Adipose tissue (tissue), 3 donors: ENCODE results near the gene KCNIP3. TPM values are rescaled to one million over a fixed set of nuclear protein-coding genes. Genes with fewer than 3 reads are reported as not detected.

ENCODE experiments used
- H3K27ac ChIP-seq: one replicate; pipeline ENCODE4 v1.5.1; 2013; ENCODE audit warnings: low read depth, low read length
- WGBS, 3 donors: extraction: QIAGEN DNeasy Blood & Tissue Kit; methylation state at CpG; one replicate each; pipeline ENCODE4 v1.1.7; 2013; 5-methylcytosine and 5-hydroxymethylcytosine counted together
- polyA plus RNA-seq, 3 donors: library from polyadenylated mRNA; stranded (reverse); fragments of 200-250 nt; gene quantifications; one replicate each; pipeline ENCODE4 v1.2.3, GENCODE V29; 2013
- donor health status: healthy with polysubstance abuse.
- donor health status: Bipolar disorder and iron deficiency.
- donor health status: healthy.

KCNIP3 gene
- polyA plus RNA-seq, 3 donors = 2.4 to 14.1 (median 5.1) TPM

DNA sequence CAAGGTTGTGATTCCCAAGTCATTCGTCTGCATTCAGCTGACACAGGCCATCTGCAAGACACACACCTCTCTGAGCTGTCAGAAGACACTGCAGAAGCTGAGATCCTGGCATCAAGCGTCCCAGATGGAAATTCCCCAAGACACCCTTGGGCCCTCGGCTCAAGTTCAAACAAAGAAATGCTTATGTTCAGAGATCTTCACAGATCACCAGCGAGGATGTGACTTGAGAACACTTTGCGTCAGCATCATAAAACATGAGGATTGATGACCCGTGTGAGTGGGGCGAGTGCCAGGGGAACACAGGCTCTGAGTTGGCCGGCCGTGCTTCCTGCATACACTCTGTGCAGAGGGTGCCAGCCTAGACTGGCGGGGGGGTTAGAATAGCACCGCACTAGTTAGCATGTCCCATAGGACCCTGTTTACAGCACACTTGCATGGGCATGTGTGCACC, 36.8 kb downstream of the KCNIP3 start:
- 51 to 76% (median 64%) methylated on average over 11 of the region's 11 CpGs for WGBS, 3 donors
- H3K27ac ChIP-seq = no peak overlapping the region

DNA sequence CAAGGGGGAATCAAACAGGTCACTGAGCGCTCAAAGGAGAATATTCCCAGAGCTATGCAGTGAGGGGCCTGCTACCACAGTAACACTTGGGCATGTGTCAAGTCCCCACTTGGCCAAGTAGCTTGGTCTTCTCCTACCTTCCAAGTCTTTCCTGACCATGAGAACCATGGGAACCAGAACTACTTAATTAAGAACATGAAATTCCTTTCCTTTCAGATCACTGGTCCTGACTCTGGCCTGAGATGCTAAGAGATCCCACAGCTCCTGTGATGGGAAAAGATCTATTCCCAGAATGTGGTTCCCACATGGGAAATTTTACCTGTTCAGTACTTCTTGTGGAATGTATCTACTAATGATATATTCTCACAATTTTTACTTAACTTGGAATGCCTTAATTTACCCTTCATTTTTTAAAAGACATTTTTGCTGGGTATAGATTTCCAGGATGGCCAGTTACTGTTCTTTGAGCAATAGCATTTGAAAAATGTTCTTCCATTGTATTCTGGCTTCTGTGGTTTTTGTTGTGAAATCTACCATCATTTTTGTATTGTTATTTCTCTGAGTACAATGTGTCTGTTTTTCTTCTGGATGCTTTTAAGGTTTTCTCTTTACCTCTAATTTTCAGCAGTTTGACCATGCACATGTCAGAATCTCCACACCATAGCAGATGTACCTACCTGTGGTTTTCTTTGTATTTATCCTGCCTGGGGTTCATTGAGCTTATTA, 37.9 kb downstream of the KCNIP3 start:
- H3K27ac ChIP-seq = no peak overlapping the region
- WGBS, 3 donors = 97 to 100% (median 100%) methylated on average over 1 of the region's 1 CpG

DNA sequence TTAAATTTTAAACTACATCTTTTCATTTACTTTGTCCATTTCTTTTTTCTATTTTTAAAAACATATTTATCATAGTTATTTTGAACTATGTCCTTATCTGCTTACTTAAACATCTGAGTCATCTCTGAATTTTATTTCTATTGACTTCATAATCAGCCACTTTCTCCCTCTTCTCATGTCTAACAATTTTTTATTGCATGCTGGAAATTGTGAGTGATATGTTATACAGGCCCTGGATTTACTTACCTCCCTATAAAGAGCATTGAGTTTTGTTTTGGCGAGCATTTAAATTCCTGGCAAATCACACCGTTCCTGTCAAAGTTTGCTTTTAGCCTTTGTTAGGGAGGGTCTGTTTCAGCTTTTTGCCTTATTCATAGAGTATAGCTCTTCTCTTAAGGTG, 39.3 kb downstream of the KCNIP3 start:
- WGBS, 3 donors = 61 to 72% (median 63%) methylated on average over 2 of the region's 2 CpGs

DNA sequence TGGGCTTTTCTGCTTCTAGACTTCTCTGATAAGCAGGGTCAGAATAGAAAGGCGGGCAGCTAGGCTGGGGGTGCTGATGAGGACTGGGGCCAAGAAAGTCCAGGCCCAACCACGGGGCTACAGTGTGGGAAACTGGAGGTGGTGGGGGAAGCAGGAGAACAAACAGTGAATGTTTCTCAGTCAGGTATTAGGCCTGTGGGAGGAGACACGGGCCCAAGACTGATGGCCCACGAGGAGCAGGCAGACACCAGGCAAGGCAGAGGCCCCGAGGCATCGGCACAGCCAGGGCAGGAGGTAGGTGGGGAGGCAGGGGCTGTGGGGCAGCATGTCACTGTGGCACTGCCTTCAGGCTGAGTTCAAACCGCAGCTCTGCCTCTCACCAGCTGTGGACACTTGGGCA, 40.7 kb downstream of the KCNIP3 start:
- H3K27ac ChIP-seq = no peak overlapping the region
- WGBS, 3 donors = 70 to 79% (median 76%) methylated on average over 7 of the region's 7 CpGs

More for the DNA sequence above, 39.3 kb downstream of the KCNIP3 start:
- H3K27ac ChIP-seq = no peak overlapping the region

DNA sequence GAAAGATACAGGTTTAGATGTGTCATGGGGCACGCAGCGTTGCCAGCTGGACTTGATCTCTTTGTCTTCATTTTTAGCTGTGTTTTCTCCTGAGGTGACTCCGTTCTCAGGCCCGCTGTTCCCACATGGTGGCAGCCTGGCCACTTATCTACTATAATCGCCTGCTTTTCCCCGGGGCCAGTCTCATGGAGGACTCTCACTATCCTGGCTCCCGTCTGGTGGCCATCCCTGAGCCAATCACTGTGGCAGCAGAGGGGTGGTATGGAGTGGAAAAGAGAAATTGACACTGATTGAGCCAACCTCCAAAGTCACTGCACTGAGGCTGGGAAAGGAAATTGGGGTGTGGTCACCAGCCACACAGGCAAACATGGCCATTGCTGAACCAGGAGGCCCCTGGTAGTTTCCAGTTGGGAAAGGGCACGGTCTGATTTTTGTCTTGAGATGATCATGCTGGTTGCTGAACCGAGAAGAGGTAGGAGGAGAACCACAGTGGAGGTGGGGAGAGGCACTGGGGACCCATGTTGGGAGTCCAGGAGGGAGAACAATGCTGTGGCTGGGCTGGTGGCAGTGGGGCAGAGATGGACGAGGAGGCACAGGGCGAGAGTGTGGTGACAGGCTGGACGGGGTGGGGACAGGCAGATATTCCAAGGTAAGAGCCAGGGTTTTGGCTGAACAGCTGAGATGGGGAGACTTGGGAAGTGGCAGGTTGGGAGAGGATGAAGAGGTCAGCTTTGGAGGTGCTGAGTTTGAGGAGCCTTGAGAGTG, 45.6 kb downstream of the KCNIP3 start:
- WGBS, 3 donors = 84 to 88% (median 84%) methylated on average over 12 of the region's 12 CpGs
- H3K27ac ChIP-seq = no peak overlapping the region

DNA sequence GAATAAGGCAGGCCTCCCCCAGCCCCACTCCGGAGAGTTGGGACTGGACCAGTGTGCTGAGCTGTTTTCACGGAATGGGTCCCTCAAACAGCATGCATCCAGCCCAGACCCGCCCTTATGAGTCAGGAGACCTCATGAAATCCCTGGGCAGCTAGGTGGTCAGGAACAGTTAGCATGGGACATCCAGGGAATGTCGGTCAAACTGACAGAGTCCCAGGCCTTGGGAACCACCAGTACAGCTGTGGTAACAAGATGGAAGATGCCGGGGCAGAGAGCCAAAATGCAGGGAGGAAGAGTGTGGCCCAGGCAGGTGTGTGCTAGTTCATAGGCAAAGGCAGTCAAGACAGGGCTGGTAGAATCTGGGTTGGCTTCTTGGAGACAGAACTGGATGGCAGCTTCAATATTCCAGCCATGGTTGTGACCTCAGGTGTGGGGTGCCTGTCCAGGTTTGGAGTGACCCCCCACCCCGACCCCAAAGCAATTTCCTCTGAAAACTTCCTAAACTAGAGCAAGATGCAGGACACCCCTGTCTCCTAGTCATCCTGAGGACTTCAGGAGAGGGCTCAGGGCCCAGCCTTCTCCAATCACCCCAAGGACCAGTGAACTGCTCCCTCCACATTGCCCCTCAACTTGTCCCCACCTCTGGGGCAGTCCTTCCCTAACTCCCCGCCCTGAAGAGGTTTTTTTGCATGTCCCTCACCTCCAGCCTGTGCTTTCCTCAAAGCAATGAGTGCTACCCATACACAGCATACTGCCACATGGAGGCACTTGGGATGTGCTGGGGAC, 46.5 kb downstream of the KCNIP3 start:
- WGBS, 3 donors = 84 to 89% (median 88%) methylated on average over 7 of the region's 7 CpGs

DNA sequence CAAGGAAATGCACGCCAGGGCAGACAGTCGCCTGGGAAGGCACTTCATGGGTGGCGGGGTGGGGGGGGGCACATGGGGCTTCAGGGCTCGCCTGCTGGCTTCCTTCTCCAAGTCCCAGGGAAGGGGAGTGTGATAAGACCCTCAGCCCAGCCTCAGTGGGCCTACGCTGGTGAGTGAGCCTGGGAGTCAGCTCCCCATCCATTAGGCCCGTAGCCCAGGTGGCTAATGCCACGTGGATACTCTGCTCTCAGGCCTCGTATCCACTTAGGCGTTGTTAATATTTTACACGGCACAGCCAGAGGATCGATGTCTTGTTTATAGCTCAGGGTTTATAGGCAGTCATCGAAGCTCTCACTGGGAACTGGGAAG, 47.1 kb downstream of the KCNIP3 start:
- H3K27ac ChIP-seq = no peak overlapping the region
- 70 to 88% (median 83%) methylated on average over 12 of the region's 12 CpGs for whole genome bisulfite sequencing, 3 donors

More for the DNA sequence above, 46.5 kb downstream of the KCNIP3 start:
- no peak overlapping the region for H3K27ac ChIP-seq

DNA sequence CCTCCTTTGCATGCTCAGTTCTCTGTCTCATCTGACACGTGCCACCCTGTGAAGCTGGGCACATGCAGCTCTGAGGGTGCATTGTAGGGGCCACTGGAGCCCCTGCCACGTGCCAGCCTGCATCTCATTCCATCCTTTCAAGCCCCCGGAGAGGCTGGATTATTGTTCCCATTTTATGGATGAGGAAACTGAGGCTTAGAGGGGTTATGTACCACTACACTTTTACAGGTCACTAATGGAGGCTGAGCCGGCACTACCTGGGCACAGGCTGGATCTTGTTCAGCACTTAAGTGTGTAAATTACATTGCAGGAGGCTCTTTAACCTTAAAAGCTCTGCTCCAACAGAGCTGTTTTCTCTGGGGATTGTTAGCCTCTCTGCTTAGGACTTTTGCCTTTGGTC, 47.5 kb downstream of the KCNIP3 start:
- no peak overlapping the region for H3K27ac ChIP-seq
- WGBS, 3 donors = 90 to 96% (median 95%) methylated on average over 4 of the region's 4 CpGs

DNA sequence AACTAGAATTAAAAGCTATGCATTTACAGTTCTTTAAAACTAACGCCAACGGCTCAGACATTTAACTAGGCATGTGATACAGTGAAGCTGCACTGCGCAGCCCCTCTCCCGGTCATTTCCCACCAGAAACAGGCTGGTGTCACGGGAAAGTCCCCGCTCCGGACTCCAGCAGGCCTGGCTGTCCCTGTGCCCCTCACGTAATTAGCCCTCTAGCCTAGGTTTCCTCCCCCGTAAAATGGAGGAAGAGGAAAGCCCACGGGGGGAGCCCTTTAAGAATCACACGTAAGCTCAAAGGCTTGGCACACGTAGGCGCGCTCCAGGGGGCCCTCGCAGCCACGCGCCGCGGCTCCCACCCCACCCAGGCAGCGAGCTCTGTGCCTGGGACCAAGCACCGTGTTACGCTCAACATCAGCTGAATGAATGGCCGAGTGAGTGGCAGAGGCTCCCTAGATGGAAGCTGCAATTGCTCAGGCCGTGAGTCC, 48.0 kb downstream of the KCNIP3 start:
- H3K27ac ChIP-seq = no peak overlapping the region
- WGBS, 3 donors = 12 to 18% (median 14%) methylated on average over 24 of the region's 24 CpGs

DNA sequence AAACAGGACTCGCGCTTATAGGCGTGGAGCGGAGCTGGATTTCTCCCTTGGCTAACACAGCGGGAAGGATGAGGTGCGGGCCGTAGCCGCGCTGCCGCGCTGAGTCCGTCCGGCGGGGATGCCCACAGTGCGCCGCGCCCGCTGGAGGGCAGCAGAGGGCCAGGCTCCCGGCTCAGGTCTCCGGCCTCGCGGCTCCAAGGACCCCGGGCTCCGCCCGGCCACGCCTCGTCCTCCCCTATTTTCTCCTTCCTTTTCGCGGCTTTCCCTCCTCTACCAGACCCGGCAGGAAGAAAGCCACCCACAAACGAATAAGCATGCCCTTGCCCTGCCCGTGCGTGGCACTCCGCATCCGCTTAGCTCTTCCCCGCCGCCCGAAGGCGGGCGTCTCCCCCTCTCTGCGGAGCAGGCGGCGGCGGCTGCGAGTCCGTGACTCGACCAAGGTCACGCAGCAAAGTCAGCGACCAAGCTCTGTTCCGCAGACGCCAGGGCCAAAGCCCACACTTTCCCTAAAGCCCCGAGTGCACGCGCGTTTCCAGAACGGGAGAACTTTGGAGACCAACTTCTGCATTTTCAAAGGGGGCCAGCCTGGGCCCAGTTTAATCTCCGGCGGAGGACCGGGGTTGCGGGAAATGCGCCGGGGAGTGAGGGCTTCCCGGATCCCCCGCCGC, 48.5 kb downstream of the KCNIP3 start:
- 1% methylated on average over 61 to 65 of the region's 65 CpGs for WGBS, 3 donors
- no peak overlapping the region for H3K27ac ChIP-seq

DNA sequence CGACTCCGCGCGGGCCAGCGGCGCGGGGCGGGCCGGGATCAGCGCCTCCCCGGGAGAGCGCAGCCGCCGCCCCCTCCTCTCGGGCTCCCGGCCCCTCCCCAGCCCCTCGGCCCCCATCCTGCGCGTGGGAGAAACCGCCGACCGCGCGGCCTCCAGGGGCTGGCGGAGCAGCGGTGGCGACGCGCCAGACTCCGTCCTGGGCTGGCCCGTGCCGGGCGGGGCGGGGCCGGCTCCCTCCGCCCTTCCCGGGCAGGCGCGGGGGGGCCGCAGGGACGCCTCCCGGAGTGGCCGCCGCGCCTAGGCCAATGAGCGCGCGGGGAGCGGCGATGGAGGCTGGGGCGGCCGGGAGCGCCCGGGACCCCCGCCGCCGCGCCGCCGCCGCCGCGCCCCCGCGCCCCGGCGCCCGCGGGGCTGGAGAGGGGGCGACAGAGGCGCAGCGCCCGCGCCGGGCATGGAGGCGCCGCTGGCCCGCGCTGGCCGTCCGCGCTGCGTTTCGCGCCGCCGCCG, 49.1 kb downstream of the KCNIP3 start:
- WGBS, 3 donors = 0 to 1% (median 1%) methylated on average over 34 to 85 of the region's 88 CpGs
- no peak overlapping the region for H3K27ac ChIP-seq

DNA sequence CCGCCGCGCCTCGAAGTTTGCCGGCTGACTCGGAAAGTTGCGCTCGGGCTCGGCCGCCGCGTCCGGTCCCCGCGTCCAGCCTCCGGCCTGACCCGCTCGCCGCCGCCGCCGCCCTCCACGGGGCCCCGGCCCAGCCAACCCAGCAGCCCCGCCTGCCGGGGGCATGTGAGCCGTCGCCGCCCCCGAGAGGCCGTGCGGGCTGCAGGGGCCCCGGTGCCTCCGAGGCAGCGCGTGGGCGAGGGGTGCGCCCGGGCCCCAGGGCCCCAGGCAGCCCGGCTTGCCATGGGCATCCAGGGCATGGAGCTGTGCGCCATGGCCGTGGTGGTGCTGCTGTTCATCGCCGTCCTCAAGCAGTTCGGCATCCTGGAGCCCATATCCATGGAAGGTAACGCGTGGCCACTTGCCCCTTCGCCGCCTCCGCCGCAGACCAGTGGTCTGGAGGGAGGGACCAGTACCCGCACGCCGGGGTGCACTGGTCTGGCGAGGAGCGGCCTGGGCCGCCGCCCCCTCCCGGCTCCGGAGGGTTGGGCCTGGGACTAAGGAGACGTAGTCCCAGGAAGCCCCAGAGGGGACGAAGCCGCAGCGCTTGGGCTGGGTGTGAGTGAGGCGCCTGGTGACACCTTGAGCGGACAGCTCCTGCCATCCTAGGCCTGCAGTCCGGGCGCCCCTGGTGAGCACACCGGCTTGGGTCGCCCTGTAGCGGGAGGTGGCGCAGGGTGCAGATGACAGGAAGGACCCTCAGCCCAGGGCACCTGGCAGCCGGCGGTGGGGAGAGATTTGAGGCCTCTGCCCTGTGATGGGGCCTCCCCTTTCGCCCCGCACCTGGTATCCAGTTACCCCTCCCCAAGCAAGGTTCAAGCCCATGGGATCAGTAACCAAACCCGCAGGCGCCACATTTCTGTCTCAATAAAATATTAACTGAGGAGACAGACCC, 49.9 kb downstream of the KCNIP3 start:
- no peak overlapping the region for H3K27ac ChIP-seq
- 20 to 29% (median 23%) methylated on average over 65 to 78 of the region's 78 CpGs for whole genome bisulfite sequencing, 3 donors

DNA sequence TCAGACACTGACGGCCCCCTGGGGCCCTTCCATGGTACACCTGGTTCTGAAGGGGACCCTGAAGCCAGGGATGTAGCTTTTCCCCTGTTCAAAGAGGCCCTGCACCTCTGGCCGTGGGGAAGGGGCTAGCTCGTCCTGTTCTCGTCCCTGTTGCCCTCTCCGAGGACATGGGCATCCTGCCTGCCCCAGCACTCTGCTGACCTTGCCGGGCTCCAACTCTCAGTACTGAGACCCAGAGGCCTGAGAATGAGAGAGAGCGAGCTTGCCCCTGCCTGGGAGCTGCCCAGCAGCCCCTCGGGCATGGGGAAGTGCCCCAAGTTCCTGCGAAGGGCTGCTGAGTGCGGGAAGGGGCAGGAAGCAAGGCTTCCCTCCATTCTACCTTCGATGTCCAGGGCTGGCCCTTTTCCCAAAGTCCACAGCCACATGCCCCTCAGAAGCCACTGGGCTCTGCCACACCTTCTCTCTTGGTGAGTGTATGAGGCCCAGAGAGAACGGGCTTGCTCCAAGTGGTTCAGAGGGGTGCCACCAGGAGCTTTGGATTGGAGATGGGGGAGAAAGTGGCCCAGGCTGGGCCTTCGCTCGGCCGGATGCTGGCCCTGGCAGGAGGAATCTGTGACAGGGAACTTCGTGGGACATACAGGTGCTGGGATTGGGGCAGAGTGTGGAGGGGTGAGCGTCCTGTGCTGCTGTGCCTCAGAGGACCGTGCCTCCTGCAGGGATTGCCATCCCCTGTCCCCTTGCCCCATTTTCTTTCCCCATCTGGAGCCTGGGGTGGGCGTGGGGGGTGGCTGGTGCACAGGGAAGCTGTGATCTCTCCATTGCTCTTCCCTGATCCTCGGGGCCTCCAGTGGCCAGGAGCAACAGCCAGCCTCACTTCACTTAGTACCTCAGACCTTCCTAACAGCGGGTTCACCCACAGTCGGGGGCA, 50.8 kb downstream of the KCNIP3 start:
- H3K27ac ChIP-seq = no peak overlapping the region
- WGBS, 3 donors = 70 to 76% (median 71%) methylated on average over 21 to 22 of the region's 22 CpGs

DNA sequence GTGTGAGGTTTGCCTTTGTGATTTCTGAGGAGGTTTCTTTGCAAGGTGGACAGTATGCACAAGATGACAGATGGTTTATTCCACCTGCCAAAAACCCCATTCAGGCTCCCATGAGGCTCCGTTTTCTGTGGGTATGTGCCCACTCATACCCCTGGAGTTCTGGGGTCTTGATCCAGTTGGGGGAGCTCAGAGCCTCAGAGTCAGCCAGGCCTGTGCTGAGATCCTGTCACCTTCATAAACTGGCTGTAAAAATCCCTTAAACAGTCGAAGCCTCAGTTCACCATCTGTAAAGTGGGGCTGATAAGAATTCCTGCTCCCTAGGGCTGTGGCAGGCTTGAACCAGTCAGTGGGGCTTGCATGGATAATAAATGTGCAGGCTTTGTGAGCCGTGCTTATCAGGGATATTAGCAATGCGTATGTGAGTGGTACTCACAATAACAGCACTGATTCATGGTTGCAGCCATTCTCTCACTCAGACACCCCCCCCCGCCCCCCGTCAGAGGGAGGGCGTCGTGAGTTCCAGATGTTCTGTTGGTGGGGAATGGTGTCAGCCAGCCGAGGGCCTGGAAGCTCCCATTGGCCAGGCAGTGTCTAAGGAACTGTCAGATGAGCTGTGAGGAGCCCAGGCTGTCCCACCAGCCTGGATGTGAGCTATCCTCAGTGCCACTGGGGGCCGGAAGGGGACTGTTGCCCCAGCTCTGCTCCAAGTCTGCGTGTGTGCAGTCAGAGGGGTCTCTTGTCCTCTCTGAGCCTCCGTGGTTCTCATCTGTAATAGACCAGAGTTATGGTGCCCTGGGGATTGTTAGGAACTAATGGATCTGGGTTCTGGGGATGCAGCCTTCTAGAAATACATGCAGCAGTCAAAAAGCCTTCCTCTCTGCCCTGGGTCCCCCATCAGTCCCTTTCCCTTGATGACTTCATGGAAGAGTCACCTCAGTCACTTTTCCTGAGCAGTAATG, 51.7 kb downstream of the KCNIP3 start:
- WGBS, 3 donors = 50 to 58% (median 53%) methylated on average over 12 of the region's 12 CpGs
- no peak overlapping the region for H3K27ac ChIP-seq
